Measurements from ENCODE around the gene SNCB. TPM values are rescaled to one million over a fixed set of nuclear protein-coding genes. Genes with fewer than 3 reads are reported as not detected.

The SNCB gene
- total and polyA plus RNA-seq, 2 donors from 2014 or later = not detected

- H3K27ac ChIP-seq (ENCODE audit: low read depth in 2 of 2, low read length in 2 of 2) = no peak overlapping the region
- H3K36me3 ChIP-seq (ENCODE audit: control insufficient read depth in 2 of 3, insufficient read depth in 3 of 3, low read length in 3 of 3) = no peaks in the 10 kb centered on the region
- FAIRE-seq (no peak), DNase-seq (no peak)
- H3K27me3 ChIP-seq (ENCODE audit: control insufficient read depth, insufficient read depth, low read length) = peaks cover 17% of the 10 kb centered on the region
- no peaks in the 10 kb centered on the region for H3K9me3 ChIP-seq (ENCODE audit: control insufficient read depth in 2 of 3, insufficient read depth in 1 of 3, low read length in 3 of 3)
- intact Hi-C loops (cut with DNase I) = no loop called here
- H3K9ac ChIP-seq (ENCODE audit: low read length in 3 of 3) = no peak overlapping the region
- no peak overlapping the region for H3K4me3 ChIP-seq (ENCODE audit: low read length in 3 of 3)
- no peaks in the 10 kb centered on the region for H3K4me1 ChIP-seq (ENCODE audit: control insufficient read depth in 2 of 3, insufficient read depth in 2 of 3, low read depth in 1 of 3, low read length in 3 of 3)
- no peak for TF ChIP-seq CTCF (IDR thresholded peaks at IDR 0.05; ENCODE audit: borderline replicate concordance, extremely low read depth, insufficient read depth)
Measured at GRCh38 chr5:176616511-176616910, 13.8 kb downstream of the SNCB start.

GRCh38 chr5:176614805-176615478 lies 15.4 kb downstream of the SNCB start:
- no peak for FAIRE-seq
- no peaks in the 10 kb centered on the region for H3K9me3 ChIP-seq (ENCODE audit: control insufficient read depth in 2 of 3, insufficient read depth in 1 of 3, low read length in 3 of 3)
- TF ChIP-seq CTCF (IDR thresholded peaks at IDR 0.05; ENCODE audit: borderline replicate concordance, extremely low read depth, insufficient read depth) = no peak

DNA sequence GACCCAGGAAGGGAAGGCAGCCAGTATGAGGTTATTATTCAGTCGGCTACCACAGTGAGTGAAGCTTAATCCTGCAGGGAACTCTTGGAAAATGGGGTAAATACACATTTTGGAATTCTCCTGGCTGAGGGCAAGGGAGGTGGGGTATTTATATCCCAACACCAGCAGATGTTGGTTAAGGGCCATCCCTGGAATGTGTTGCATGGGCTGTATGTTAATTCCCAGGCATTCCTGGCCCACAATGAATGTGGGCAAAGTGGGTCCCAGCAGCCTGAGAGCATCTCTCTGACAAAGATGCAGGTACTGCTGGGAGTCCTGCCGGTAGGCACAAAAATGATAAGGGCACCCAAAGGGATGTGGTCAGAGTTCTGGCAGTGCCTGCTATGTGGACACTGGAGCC lies 17.5 kb downstream of the SNCB start:
- Histone ChIP-seq H3K27ac (ENCODE audit: low read depth in 2 of 2, low read length in 2 of 2) (no peak overlapping the region), H3K4me3 (ENCODE audit: low read length in 3 of 3) (no peak overlapping the region), H3K27me3 (ENCODE audit: control insufficient read depth, insufficient read depth, low read length) (peaks cover 4% of the 10 kb centered on the region), H3K9me3 (ENCODE audit: control insufficient read depth in 2 of 3, insufficient read depth in 1 of 3, low read length in 3 of 3) (no peaks in the 10 kb centered on the region), H3K36me3 (ENCODE audit: control insufficient read depth in 2 of 3, insufficient read depth in 3 of 3, low read length in 3 of 3) (no peaks in the 10 kb centered on the region), H3K4me1 (ENCODE audit: control insufficient read depth in 2 of 3, insufficient read depth in 2 of 3, low read depth in 1 of 3, low read length in 3 of 3) (peaks cover 0 to 3% (median 0%) of the 10 kb centered on the region in 3 donors), H3K9ac (ENCODE audit: low read length in 3 of 3) (no peak overlapping the region)
- intact Hi-C loops (cut with DNase I) = no loop called here
- DNase-seq = no peak
- no peak for TF ChIP-seq CTCF (IDR thresholded peaks at IDR 0.05; ENCODE audit: borderline replicate concordance, extremely low read depth, insufficient read depth)
- FAIRE-seq = no peak

More at GRCh38 chr5:176614805-176615478, 15.4 kb downstream of the SNCB start:
- no peak for DNase-seq
- intact Hi-C loops (cut with DNase I) = no loop called here
- Histone ChIP-seq H3K36me3 (ENCODE audit: control insufficient read depth in 2 of 3, insufficient read depth in 3 of 3, low read length in 3 of 3) (no peaks in the 10 kb centered on the region), H3K4me3 (ENCODE audit: low read length in 3 of 3) (peak overlapping the region in 1 of 3 donors; percentile 3), H3K27me3 (ENCODE audit: control insufficient read depth, insufficient read depth, low read length) (peaks cover 11% of the 10 kb centered on the region), H3K27ac (ENCODE audit: low read depth in 2 of 2, low read length in 2 of 2) (no peak overlapping the region), H3K9ac (ENCODE audit: low read length in 3 of 3) (no peak overlapping the region), H3K4me1 (ENCODE audit: control insufficient read depth in 2 of 3, insufficient read depth in 2 of 3, low read depth in 1 of 3, low read length in 3 of 3) (no peaks in the 10 kb centered on the region)

Measured in kidney (tissue), 14 donors.